BLaER1 treated with 17β-estradiol and CSF1 and Interleukin-3, amounts not matched to agents 10 nM and 100 nM (cell line): ENCODE data around the gene KCNA1.

Experiments used
- H3K27ac ChIP-seq, 11 experiments: shearing (Covaris generic); formaldehyde crosslinking; 2 replicates each; pipeline ENCODE4 v1.8.1; 2022
- H3K27me3 ChIP-seq, 11 experiments: shearing (Covaris generic); formaldehyde crosslinking; 2 replicates each; pipeline ENCODE4 v1.8.1; 2022
- H3K36me3 ChIP-seq, 11 experiments: shearing (Covaris generic); formaldehyde crosslinking; 2 replicates each; pipeline ENCODE4 v1.8.1; 2022
- H3K4me1 ChIP-seq, 10 experiments: shearing (Covaris generic); formaldehyde crosslinking; 2 replicates each; pipeline ENCODE4 v1.8.1; 2022
- H3K4me2 ChIP-seq, 11 experiments: shearing (Covaris generic); formaldehyde crosslinking; 2 replicates each; pipeline ENCODE4 v1.8.1; 2022
- H3K4me3 ChIP-seq, 10 experiments: shearing (Covaris generic); formaldehyde crosslinking; 2 replicates each; pipeline ENCODE4 v1.8.1; 2022
- H3K9ac ChIP-seq, 11 experiments: shearing (Covaris generic); formaldehyde crosslinking; 2 replicates each; pipeline ENCODE4 v1.8.1; 2022
- H3K9me3 ChIP-seq, 11 experiments: shearing (Covaris generic); formaldehyde crosslinking; replicated peaks in 1 of 11; 2 replicates each; pipeline ENCODE4 v1.8.1; 2022
- H4K20me1 ChIP-seq, 11 experiments: shearing (Covaris generic); formaldehyde crosslinking; 2 replicates each; pipeline ENCODE4 v1.8.1; 2022
- Cebpa-rat ChIP-seq, 11 experiments: shearing (Covaris generic); IDR thresholded peaks; 2 replicates each; pipeline ENCODE4 v1.8.1; 2022

The KCNA1 gene

DNA sequence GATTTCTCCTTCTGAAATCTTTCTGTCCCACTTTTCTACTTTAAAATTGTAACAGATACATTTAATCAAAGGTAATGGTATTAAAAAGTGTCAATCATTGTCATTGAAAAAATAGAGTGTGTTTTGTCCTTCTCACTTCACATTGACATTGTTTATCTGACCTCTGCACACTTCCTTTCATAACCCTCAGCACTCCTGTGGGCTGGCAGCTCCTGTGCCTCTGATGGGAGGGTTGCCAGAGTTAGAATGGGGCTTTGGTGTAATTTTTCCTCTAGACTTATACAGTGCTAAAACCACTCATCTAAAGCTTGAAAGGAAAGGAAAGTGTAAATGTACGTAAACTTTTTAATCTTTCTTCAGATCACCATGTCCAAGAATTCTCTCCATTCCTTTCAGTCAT lies 23.7 kb downstream of the KCNA1 start:
- Histone ChIP-seq H3K4me3 (no peak overlapping the region), H3K9ac (no peak overlapping the region), H3K4me1 (no peaks in the 10 kb centered on the region), H3K36me3 (no peaks in the 10 kb centered on the region), H3K9me3 (no peaks in the 10 kb centered on the region), H3K27ac (no peak overlapping the region), H3K27me3 (no peaks in the 10 kb centered on the region), H4K20me1 (no peaks in the 10 kb centered on the region), H3K4me2 (no peak overlapping the region)
- no peak for TF ChIP-seq Cebpa-rat (IDR thresholded peaks at IDR 0.05)

DNA sequence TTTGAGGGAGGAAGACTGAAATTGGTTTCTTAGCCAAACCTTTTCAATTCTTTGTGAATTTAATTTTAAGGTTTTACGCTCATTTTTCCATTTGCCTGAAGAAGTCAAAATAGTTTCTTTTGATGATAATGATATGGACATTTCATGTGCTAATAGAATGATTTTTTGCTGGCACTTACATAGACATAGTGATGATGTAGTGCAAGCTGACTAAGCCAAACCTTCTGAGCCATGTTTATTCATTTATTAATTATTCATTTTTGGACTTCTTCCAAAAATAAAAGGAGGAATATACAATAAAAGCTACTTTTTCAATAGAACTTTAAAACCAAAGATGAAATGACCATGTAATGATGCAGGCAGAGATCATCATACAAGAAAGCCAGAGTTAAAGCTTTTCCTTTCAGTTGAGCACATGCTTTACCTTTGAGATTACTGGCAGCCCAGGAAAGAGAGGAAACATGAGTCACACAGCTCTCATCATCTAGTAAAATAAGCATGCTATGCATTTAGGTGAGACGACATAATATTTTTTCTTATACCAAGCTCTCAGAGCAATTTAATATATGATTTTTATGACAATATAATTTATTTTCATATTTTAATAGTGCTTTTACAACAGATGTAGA lies 24.8 kb downstream of the KCNA1 start:
- no peak for TF ChIP-seq Cebpa-rat (IDR thresholded peaks at IDR 0.05)

DNA sequence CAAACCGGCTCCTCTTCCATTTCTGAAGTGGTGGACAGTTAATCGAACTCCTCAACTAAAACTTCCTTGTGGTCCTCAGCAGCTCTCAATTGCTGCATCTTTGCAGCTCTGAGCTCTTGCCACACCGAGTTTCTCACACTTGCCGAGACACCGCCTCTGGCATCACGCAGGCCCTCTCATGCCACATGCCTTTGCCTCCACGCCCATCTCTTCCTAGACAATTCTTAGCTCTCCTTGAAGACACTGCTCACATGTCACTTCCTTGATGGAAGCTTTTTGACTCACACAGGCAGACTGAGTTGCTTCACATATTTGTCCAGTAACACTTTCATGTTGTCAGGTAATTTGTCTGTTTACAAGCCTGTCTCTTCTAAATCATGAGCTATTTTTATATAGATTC lies 29.2 kb downstream of the KCNA1 start:
- Histone ChIP-seq H3K4me2 (no peak overlapping the region), H3K27ac (no peak overlapping the region), H4K20me1 (no peaks in the 10 kb centered on the region; a peak in 1 of 22 replicates), H3K4me1 (peaks cover 5 to 11% (median 9%) of the 10 kb centered on the region in 10 experiments; a peak in 19 of 20 replicates), H3K9ac (no peak overlapping the region), H3K36me3 (no peaks in the 10 kb centered on the region), H3K27me3 (no peaks in the 10 kb centered on the region), H3K9me3 (no peaks in the 10 kb centered on the region), H3K4me3 (no peak overlapping the region)
- no peak for TF ChIP-seq Cebpa-rat (IDR thresholded peaks at IDR 0.05)

More for the DNA sequence above, 24.8 kb downstream of the KCNA1 start:
- no peak overlapping the region for H3K4me3 ChIP-seq
- H3K4me1 ChIP-seq = no peaks in the 10 kb centered on the region
- no peak overlapping the region for H3K4me2 ChIP-seq
- H3K9ac ChIP-seq = no peak overlapping the region
- no peak overlapping the region for H3K27ac ChIP-seq
- H3K9me3 ChIP-seq = no peaks in the 10 kb centered on the region
- no peaks in the 10 kb centered on the region for H3K27me3 ChIP-seq
- no peaks in the 10 kb centered on the region for H4K20me1 ChIP-seq
- no peaks in the 10 kb centered on the region for H3K36me3 ChIP-seq

DNA sequence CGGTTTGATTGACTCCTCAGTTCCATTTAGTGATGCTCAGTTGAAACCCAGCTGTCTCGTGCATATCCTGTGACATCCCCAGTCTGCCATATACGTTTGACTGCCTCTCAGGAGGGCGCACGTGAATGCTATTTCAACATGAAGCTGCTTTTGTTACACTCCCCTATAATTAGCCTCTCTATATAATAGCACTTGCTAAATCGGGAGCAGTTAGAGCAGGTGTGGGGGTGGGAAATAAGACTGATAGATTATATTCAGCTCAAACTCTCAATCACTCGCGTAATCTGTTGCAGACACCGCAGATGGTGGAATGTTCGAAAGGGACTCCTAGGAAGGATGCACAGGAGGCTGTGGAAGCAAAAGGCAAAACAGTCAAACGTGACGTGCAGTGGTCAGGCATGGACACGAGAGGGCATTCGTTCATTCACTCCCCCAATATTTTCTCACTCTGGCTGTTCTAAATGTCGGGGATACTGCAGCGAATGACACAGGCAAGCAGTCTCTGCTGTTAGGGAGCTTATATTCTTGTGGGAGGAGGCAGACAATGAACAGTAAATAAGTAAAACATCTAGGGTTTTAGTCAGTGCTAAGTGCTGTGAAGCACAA lies 29.8 kb downstream of the KCNA1 start:
- Histone ChIP-seq H3K4me2 (no peak overlapping the region), H3K27ac (no peak overlapping the region), H3K36me3 (no peaks in the 10 kb centered on the region), H3K9me3 (no peaks in the 10 kb centered on the region), H3K4me3 (no peak overlapping the region), H3K4me1 (peaks cover 5 to 13% (median 12%) of the 10 kb centered on the region in 10 experiments; a peak in 19 of 20 replicates), H4K20me1 (no peaks in the 10 kb centered on the region; a peak in 1 of 22 replicates), H3K9ac (no peak overlapping the region), H3K27me3 (no peaks in the 10 kb centered on the region)
- TF ChIP-seq Cebpa-rat (IDR thresholded peaks at IDR 0.05) = no peak

DNA sequence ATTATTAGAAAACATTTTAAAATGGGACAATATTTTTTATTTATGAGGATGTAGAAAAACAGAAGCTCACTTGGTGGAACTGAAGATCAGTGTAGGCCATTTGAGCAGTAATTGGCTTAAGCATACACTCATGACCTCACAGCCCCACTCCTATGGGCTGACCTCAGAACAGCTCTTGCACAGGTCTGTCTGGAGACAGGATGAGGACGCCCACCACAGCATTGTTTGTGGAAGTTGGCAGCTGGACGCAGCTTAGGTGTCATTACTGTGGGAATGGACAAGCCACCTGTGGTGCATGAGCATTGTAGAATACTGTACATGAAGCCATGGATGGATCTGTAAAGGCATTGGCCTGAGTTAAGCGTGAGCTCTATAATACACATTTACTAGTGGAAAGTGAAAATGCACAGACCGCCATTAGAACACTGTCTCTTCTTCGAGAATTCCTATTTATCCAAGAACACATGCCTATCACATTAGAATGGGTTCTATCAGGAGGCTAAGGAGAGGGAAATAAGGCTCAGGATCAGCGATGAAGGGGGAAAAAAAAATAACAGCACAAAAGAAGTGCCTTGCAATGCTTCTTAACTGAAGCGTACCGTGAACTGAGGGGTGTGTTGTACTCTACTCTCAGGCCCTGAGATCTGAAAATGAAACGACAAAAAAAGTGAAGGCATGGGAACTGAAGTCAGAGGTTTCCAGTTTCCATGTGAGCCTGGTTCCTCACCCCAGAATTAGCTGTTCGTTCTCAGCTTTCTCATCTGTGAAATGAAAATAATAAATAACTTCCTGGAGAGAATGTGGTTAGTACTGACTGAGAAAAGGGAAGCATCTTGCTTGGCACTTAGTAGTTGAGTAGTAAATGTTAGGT lies 33.6 kb downstream of the KCNA1 start:
- Histone ChIP-seq H3K4me1 (peaks cover 5 to 13% (median 12%) of the 10 kb centered on the region in 10 experiments; a peak in 19 of 20 replicates), H3K36me3 (no peaks in the 10 kb centered on the region), H3K27me3 (0 out of 22 replicates have a peak, but pooled peaks cover 0 to 5% (median 0%) of the 10 kb centered on the region in 11 experiments), H3K27ac (no peak overlapping the region), H3K4me3 (no peak overlapping the region), H3K4me2 (peak overlapping the region; percentile 9 to 50 (median 35); a peak in 19 of 22 replicates), H3K9ac (no peak overlapping the region), H3K9me3 (no peaks in the 10 kb centered on the region), H4K20me1 (no peaks in the 10 kb centered on the region; a peak in 1 of 22 replicates)
- no peak for TF ChIP-seq Cebpa-rat (IDR thresholded peaks at IDR 0.05)

DNA sequence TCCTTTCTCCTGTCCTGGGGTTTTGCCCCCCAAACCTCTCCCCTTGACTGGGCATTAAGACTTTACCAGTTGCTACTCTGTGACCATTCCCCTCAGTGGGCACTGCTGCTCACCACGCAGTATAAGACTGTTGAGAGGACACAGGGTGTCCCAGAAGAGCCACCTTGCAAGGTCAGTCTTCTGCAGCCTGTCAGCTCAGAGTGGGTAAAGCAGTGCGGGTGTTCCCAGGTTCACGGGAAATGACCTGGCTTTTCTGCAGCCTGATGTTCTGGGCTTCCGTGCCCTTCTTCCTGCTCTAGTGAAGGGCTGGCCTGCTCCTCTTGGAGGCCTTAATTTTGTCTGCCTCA lies 34.2 kb downstream of the KCNA1 start:
- Histone ChIP-seq H3K36me3 (no peaks in the 10 kb centered on the region), H3K4me3 (no peak overlapping the region), H3K27ac (no peak overlapping the region), H3K27me3 (0 out of 22 replicates have a peak, but pooled peaks cover 0 to 5% (median 0%) of the 10 kb centered on the region in 11 experiments), H3K4me2 (peak overlapping the region; percentile 9 to 50 (median 35); a peak in 17 of 22 replicates), H3K9me3 (no peaks in the 10 kb centered on the region), H3K9ac (no peak overlapping the region), H3K4me1 (peaks cover 5 to 13% (median 12%) of the 10 kb centered on the region in 10 experiments; a peak in 19 of 20 replicates), H4K20me1 (no peaks in the 10 kb centered on the region; a peak in 1 of 22 replicates)
- no peak for TF ChIP-seq Cebpa-rat (IDR thresholded peaks at IDR 0.05)

GRCh38 chr12:4947253-4947652 lies 37.5 kb downstream of the KCNA1 start:
- Histone ChIP-seq H3K36me3 (no peaks in the 10 kb centered on the region), H4K20me1 (no peaks in the 10 kb centered on the region; a peak in 1 of 22 replicates), H3K4me3 (no peak overlapping the region), H3K27me3 (peaks cover 0 to 21% (median 0%) of the 10 kb centered on the region in 11 experiments; a peak in 1 of 22 replicates), H3K9me3 (peaks cover 0 to 4% (median 0%) of the 10 kb centered on the region in 11 experiments; a peak in 1 of 22 replicates), H3K27ac (no peak overlapping the region), H3K4me1 (peaks cover 5 to 13% (median 12%) of the 10 kb centered on the region in 10 experiments; a peak in 19 of 20 replicates), H3K9ac (no peak overlapping the region), H3K4me2 (no peak overlapping the region)
- TF ChIP-seq Cebpa-rat (IDR thresholded peaks at IDR 0.05) = no peak

DNA sequence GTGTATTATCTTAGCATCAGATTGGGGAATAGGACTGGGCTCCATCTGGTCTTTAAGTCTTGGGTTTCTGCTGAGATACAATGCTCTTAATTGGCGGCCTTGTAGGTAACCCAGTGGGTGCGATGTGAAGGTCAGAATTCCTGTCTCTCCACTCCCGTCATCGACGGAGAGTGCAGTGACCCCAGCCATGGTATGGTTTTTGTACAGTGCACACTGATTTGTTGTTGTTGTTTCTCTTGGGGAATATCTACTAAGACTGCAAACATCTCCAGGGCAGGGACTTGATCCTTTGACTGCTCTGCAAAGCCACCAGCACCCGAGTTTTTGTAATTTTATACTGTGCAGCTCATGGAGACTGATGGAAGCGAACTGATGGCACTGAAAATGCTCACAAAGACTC lies 41.4 kb downstream of the KCNA1 start:
- H4K20me1 ChIP-seq = no peaks in the 10 kb centered on the region
- H3K27me3 ChIP-seq = peaks cover 0 to 40% (median 0%) of the 10 kb centered on the region in 11 experiments; a peak in 5 of 22 replicates
- peaks cover 0 to 4% (median 0%) of the 10 kb centered on the region in 11 experiments; a peak in 1 of 22 replicates for H3K9me3 ChIP-seq
- no peak overlapping the region for H3K27ac ChIP-seq
- H3K4me1 ChIP-seq = peaks cover 17 to 26% (median 25%) of the 10 kb centered on the region in 10 experiments
- H3K4me3 ChIP-seq = no peak overlapping the region
- no peak for TF ChIP-seq Cebpa-rat (IDR thresholded peaks at IDR 0.05)
- no peak overlapping the region for H3K9ac ChIP-seq
- no peaks in the 10 kb centered on the region for H3K36me3 ChIP-seq
- no peak overlapping the region for H3K4me2 ChIP-seq

DNA sequence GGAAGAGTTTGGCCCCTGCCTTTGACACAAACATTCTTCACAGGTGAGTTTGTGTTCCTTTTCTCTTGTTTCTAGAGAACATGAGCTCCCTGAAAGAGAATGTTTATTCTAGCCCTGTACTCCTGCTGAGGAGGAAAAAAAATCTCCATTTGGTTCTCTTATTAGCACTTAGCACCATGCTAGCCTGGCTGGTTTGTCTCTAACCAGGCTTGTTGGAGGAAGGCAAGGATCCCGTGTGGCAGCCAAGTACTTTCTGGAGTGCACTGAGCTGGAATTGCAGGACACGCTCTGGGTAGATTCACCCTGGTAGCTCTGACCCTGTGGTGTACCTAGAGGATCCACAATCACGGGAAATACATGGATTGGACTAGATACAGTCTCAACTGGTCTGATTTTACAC lies 41.9 kb downstream of the KCNA1 start:
- no peak overlapping the region for H3K4me2 ChIP-seq
- H3K27me3 ChIP-seq = peaks cover 0 to 46% (median 0%) of the 10 kb centered on the region in 11 experiments; a peak in 5 of 22 replicates
- no peak overlapping the region for H3K27ac ChIP-seq
- H3K4me3 ChIP-seq = no peak overlapping the region
- no peak overlapping the region for H3K9ac ChIP-seq
- peaks cover 0 to 4% (median 0%) of the 10 kb centered on the region in 11 experiments; a peak in 1 of 22 replicates for H3K9me3 ChIP-seq
- H4K20me1 ChIP-seq = no peaks in the 10 kb centered on the region
- peaks cover 17 to 31% (median 30%) of the 10 kb centered on the region in 10 experiments for H3K4me1 ChIP-seq
- H3K36me3 ChIP-seq = no peaks in the 10 kb centered on the region
- TF ChIP-seq Cebpa-rat (IDR thresholded peaks at IDR 0.05) = no peak
